Spinal cord (tissue), 10 donors: ENCODE measurements around the gene PARP11. TPM values are rescaled to one million over a fixed set of nuclear protein-coding genes. Genes with fewer than 3 reads are reported as not detected.
"Not testable (repeated sequence)": the region's sequence is repeated elsewhere in the genome, so short reads cannot be mapped to it uniquely, and the experiment has no call there.

Experiments used
- DNase-seq, 6 donors: peaks; one replicate each; pipeline versions ENCODE4 v3.0.0 to v3.0.0-alpha.2; 2013 to 2015; ENCODE audit warnings: low spot score in 6 of 6, low read depth in 4 of 6
- H3K27ac ChIP-seq: one replicate; pipeline ENCODE4 v1.5.1; 2013; ENCODE audit warnings: low read depth, low read length, control low read depth
- H3K27me3 ChIP-seq: one replicate; pipeline ENCODE4 v1.6.1; 2013; ENCODE audit warnings: low read length; ENCODE audit not compliant: control insufficient read depth, insufficient read depth
- H3K36me3 ChIP-seq: one replicate; pipeline ENCODE4 v1.6.1; 2013; ENCODE audit warnings: low read length; ENCODE audit not compliant: control insufficient read depth, insufficient read depth
- H3K4me1 ChIP-seq: one replicate; pipeline ENCODE4 v1.6.1; 2013; ENCODE audit warnings: low read length; ENCODE audit not compliant: control insufficient read depth, insufficient read depth
- H3K4me3 ChIP-seq: one replicate; pipeline ENCODE4 v1.5.1; 2013; ENCODE audit warnings: low read depth, low read length, control low read depth
- H3K9me3 ChIP-seq: one replicate; pipeline ENCODE4 v1.6.1; 2013; ENCODE audit warnings: low read length; ENCODE audit not compliant: control insufficient read depth, insufficient read depth
- WGBS: methylation state at CpG from one replicate; pipeline ENCODE4 v1.1.5; 2013; ENCODE audit warnings: missing lambda C conversion rate; ENCODE audit not compliant: insufficient coverage; 5-methylcytosine and 5-hydroxymethylcytosine counted together
- polyA plus RNA-seq, 2 donors: library from polyadenylated mRNA; unstranded; fragments of 120-200 nt; gene quantifications; one replicate each; pipeline ENCODE4 v1.2.1, GENCODE V29; 2013; ENCODE audit not compliant: insufficient read length in 2 of 2
- total RNA-seq, 2 donors: library from RNA; depleted of rRNA in 1 of 2; stranded (reverse); fragments of 120-200 nt in 1 of 2; fragments of >200 nt in 1 of 2; gene quantifications; one replicate each; pipeline versions ENCODE4 v1.2.3 to v1.2.4, GENCODE V29; 2013 to 2014
- donor health status: healthy.

Gene PARP11
- total and polyA plus RNA-seq, 4 donors = 9.6 to 12.0 (median 10.7) TPM

- Histone ChIP-seq H3K27ac (no peak overlapping the region), H3K9me3 (peaks cover 3% of the 10 kb centered on the region), H3K27me3 (no peaks in the 10 kb centered on the region), H3K4me3 (no peak overlapping the region), H3K4me1 (no peaks in the 10 kb centered on the region), H3K36me3 (peaks cover 12% of the 10 kb centered on the region)
- no peak for DNase-seq
- WGBS = 91% methylated on average over 5 of the region's 6 CpGs
These were observed 9.4 kb downstream of the PARP11 start for GRCh38 chr12:3863756-3864155.

GRCh38 chr12:3842517-3842916 lies 30.7 kb downstream of the PARP11 start:
- Histone ChIP-seq H3K27me3 (no peaks in the 10 kb centered on the region), H3K36me3 (no peaks in the 10 kb centered on the region), H3K9me3 (peaks cover 4% of the 10 kb centered on the region), H3K27ac (no peak overlapping the region), H3K4me1 (no peaks in the 10 kb centered on the region), H3K4me3 (no peak overlapping the region)
- WGBS = no CpG with 5 or more reads among the region's 5 CpGs
- DNase-seq = no peak

- no peaks in the 10 kb centered on the region for H3K36me3 ChIP-seq
- no peaks in the 10 kb centered on the region for H3K4me1 ChIP-seq
- WGBS = 78% methylated on average over 3 of the region's 3 CpGs
- no peak overlapping the region for H3K4me3 ChIP-seq
- no peak overlapping the region for H3K27ac ChIP-seq
- no peaks in the 10 kb centered on the region for H3K27me3 ChIP-seq
- H3K9me3 ChIP-seq = peaks cover 1% of the 10 kb centered on the region
- DNase-seq = no peak
These were observed 31.4 kb downstream of the PARP11 start for GRCh38 chr12:3841783-3842182.

- not testable (repeated sequence) for H3K9me3 ChIP-seq, H3K4me3 ChIP-seq, H3K27ac ChIP-seq, DNase-seq, H3K36me3 ChIP-seq, H3K27me3 ChIP-seq, H3K4me1 ChIP-seq
- WGBS = 100% methylated on average over 1 of the region's 2 CpGs
These were observed 32.4 kb downstream of the PARP11 start for GRCh38 chr12:3840833-3841232.

- not testable (repeated sequence) for H3K27me3 ChIP-seq, H3K36me3 ChIP-seq, H3K4me3 ChIP-seq, H3K27ac ChIP-seq, H3K9me3 ChIP-seq, H3K4me1 ChIP-seq
- DNase-seq = peak in 1 of 6 donors; percentile 3
- 84% methylated on average over 4 of the region's 4 CpGs for WGBS
These were observed 33.5 kb downstream of the PARP11 start for GRCh38 chr12:3839745-3840144.

GRCh38 chr12:3838701-3839548 lies 34.3 kb downstream of the PARP11 start:
- not testable (repeated sequence) for H3K27me3 ChIP-seq, DNase-seq, H3K27ac ChIP-seq, H3K4me3 ChIP-seq, H3K36me3 ChIP-seq, H3K4me1 ChIP-seq, H3K9me3 ChIP-seq
- 45% methylated on average over 98 of the region's 98 CpGs for WGBS

- H3K36me3 ChIP-seq = no peaks in the 10 kb centered on the region
- WGBS = 100% methylated on average over 1 of the region's 1 CpG
- no peaks in the 10 kb centered on the region for H3K27me3 ChIP-seq
- no peak overlapping the region for H3K27ac ChIP-seq
- H3K4me1 ChIP-seq = no peaks in the 10 kb centered on the region
- DNase-seq = no peak
- no peak overlapping the region for H3K4me3 ChIP-seq
- peaks cover 4% of the 10 kb centered on the region for H3K9me3 ChIP-seq
These were observed 35.1 kb downstream of the PARP11 start for GRCh38 chr12:3838076-3838475.

GRCh38 chr12:3837049-3837448 lies 36.1 kb downstream of the PARP11 start:
- H3K9me3 ChIP-seq = peaks cover 4% of the 10 kb centered on the region
- DNase-seq = peak in 1 of 6 donors; percentile 11
- no peak overlapping the region for H3K4me3 ChIP-seq
- no peaks in the 10 kb centered on the region for H3K27me3 ChIP-seq
- H3K4me1 ChIP-seq = no peaks in the 10 kb centered on the region
- no peak overlapping the region for H3K27ac ChIP-seq
- WGBS = 80% methylated on average over 2 of the region's 4 CpGs
- H3K36me3 ChIP-seq = no peaks in the 10 kb centered on the region

- Histone ChIP-seq H3K9me3 (peaks cover 4% of the 10 kb centered on the region), H3K27me3 (no peaks in the 10 kb centered on the region), H3K4me3 (no peak overlapping the region), H3K36me3 (no peaks in the 10 kb centered on the region), H3K4me1 (no peaks in the 10 kb centered on the region), H3K27ac (no peak overlapping the region)
- no peak for DNase-seq
- WGBS = no CpG with 5 or more reads among the region's 3 CpGs
These were observed 36.6 kb downstream of the PARP11 start for GRCh38 chr12:3836641-3837040.

- Histone ChIP-seq H3K4me3 (no peak overlapping the region), H3K36me3 (no peaks in the 10 kb centered on the region), H3K9me3 (peaks cover 4% of the 10 kb centered on the region), H3K27me3 (no peaks in the 10 kb centered on the region), H3K27ac (no peak overlapping the region), H3K4me1 (no peaks in the 10 kb centered on the region)
- no peak for DNase-seq
- no CpG with 5 or more reads among the region's 2 CpGs for WGBS
These were observed 37.3 kb downstream of the PARP11 start for GRCh38 chr12:3835914-3836313.
